HepG2 (cell line): Measurements from ENCODE around the gene SUSD3. TPM values are rescaled to one million over a fixed set of nuclear protein-coding genes. Genes with fewer than 3 reads are reported as not detected.

Source experiments
- ADNP ChIP-seq: sonication (generic); formaldehyde crosslinking; IDR thresholded peaks from 2 replicates; pipeline ENCODE4 v1.4.0; 2020; ENCODE audit warnings: missing genetic modification reagents
- ATAD3A ChIP-seq: sonication (generic); formaldehyde crosslinking; IDR thresholded peaks from 2 replicates; pipeline ENCODE4 v1.4.0; 2020; ENCODE audit warnings: missing genetic modification reagents
- ATF7-NPFF ChIP-seq: sonication (generic); formaldehyde crosslinking; IDR thresholded peaks from 2 replicates; pipeline ENCODE4 v1.8.1; 2023; ENCODE audit warnings: mild to moderate bottlenecking, low read depth, missing genetic modification reagents, moderate library complexity
- HIVEP1 ChIP-seq: sonication (generic); formaldehyde crosslinking; IDR thresholded peaks from 2 replicates; pipeline ENCODE4 v1.4.0; 2020; ENCODE audit warnings: mild to moderate bottlenecking, missing genetic modification reagents
- IRX3 ChIP-seq: sonication (generic); formaldehyde crosslinking; IDR thresholded peaks from 2 replicates; pipeline ENCODE4 v1.8.1; 2023; ENCODE audit warnings: mild to moderate bottlenecking, low read depth, missing genetic modification reagents, borderline replicate concordance
- KDM2A ChIP-seq: sonication (generic); formaldehyde crosslinking; IDR thresholded peaks from 2 replicates; pipeline ENCODE4 v1.4.0; 2020; ENCODE audit warnings: low read depth, missing genetic modification reagents, borderline replicate concordance
- KDM5B ChIP-seq: sonication (generic); formaldehyde crosslinking; IDR thresholded peaks from 2 replicates; pipeline ENCODE4 v1.4.0; 2020; ENCODE audit warnings: missing genetic modification reagents, mild to moderate bottlenecking, borderline replicate concordance
- KLF11 ChIP-seq: IDR thresholded peaks from 2 replicates; pipeline ENCODE4 v1.6.1; 2016; ENCODE audit warnings: missing compliant biosample characterization
- MEIS1 ChIP-seq: sonication (generic); formaldehyde crosslinking; IDR thresholded peaks from 2 replicates; pipeline ENCODE4 v1.9.0; 2021; ENCODE audit warnings: mild to moderate bottlenecking, missing genetic modification reagents, moderate library complexity, borderline replicate concordance
- NFRKB ChIP-seq: fragments of 450-650 bp; IDR thresholded peaks from 2 replicates; pipeline ENCODE4 v1.6.1; 2017
- PRMT3 ChIP-seq: sonication (generic); formaldehyde crosslinking; IDR thresholded peaks from 2 replicates; pipeline ENCODE4 v1.8.1; 2022; ENCODE audit warnings: low read depth, mild to moderate bottlenecking, moderate library complexity, missing genetic modification reagents, borderline replicate concordance
- RCOR2 ChIP-seq: IDR thresholded peaks from 2 replicates; pipeline ENCODE4 v1.6.1; 2016; ENCODE audit warnings: missing biosample characterization, missing genetic modification reagents
- SMC3 ChIP-seq: IDR thresholded peaks from 2 replicates; pipeline ENCODE4 v1.6.1; 2011; ENCODE audit warnings: low read length, improper control_type of control experiment
- TCF12 ChIP-seq, 2 experiments: fragments of 450-650 bp in 1 of 2; sonication (generic) in 1 of 2; formaldehyde crosslinking in 1 of 2; IDR thresholded peaks; 2 replicates each; pipeline versions ENCODE4 v1.6.1 to v1.8.0; 2017 to 2022; ENCODE audit warnings: antibody characterized with exemption in 1 of 2, mild to moderate bottlenecking in 1 of 2, missing genetic modification reagents in 1 of 2, moderate library complexity in 1 of 2
- TOPORS ChIP-seq: sonication (generic); formaldehyde crosslinking; IDR thresholded peaks from 2 replicates; pipeline ENCODE4 v1.8.0; 2023; ENCODE audit warnings: mild to moderate bottlenecking, missing genetic modification reagents
- U2AF2 ChIP-seq: fragments of 200-400 bp; formaldehyde crosslinking; IDR thresholded peaks from 2 replicates; pipeline ENCODE4 v1.6.1; 2017; ENCODE audit warnings: low read depth, mild to moderate bottlenecking, low read length
- ZFX ChIP-seq: sonication (generic); formaldehyde crosslinking; IDR thresholded peaks from 2 replicates; pipeline ENCODE4 v1.4.0; 2020; ENCODE audit warnings: mild to moderate bottlenecking, low read depth, missing genetic modification reagents, moderate library complexity
- ZHX2 ChIP-seq, 2 experiments: sonication (generic) in 1 of 2; formaldehyde crosslinking in 1 of 2; IDR thresholded peaks; 2 replicates each; pipeline versions ENCODE4 v1.6.1 to v1.9.0; 2014 to 2022; ENCODE audit warnings: antibody characterized with exemption in 1 of 2, borderline replicate concordance in 1 of 2, inconsistent platforms in 1 of 2, low read depth in 1 of 2, missing genetic modification reagents in 1 of 2
- ZNF451 ChIP-seq: sonication (generic); formaldehyde crosslinking; IDR thresholded peaks from 2 replicates; pipeline ENCODE4 v1.5.0; 2020; ENCODE audit warnings: mild to moderate bottlenecking, missing genetic modification reagents
- ZNF605 ChIP-seq: sonication (generic); formaldehyde crosslinking; IDR thresholded peaks from 2 replicates; pipeline ENCODE4 v1.8.0; 2022; ENCODE audit warnings: mild to moderate bottlenecking, missing genetic modification reagents
- ZNF747 ChIP-seq: sonication (generic); formaldehyde crosslinking; IDR thresholded peaks from 2 replicates; pipeline ENCODE4 v1.8.1; 2023; ENCODE audit warnings: missing genetic modification reagents, mild to moderate bottlenecking, borderline replicate concordance
- ZNF761 ChIP-seq: sonication (generic); formaldehyde crosslinking; conservative IDR thresholded peaks from 2 replicates; pipeline ENCODE4 v1.4.0; 2020; ENCODE audit warnings: mild to moderate bottlenecking, missing genetic modification reagents
- ZNF780A ChIP-seq: sonication (generic); formaldehyde crosslinking; IDR thresholded peaks from 2 replicates; pipeline ENCODE4 v1.8.0; 2022; ENCODE audit warnings: mild to moderate bottlenecking, missing genetic modification reagents, moderate library complexity
- polyA plus RNA-seq, 8 experiments: library from polyadenylated mRNA; depleted of rRNA in 3 of 8; stranded (reverse) in 7 of 8; unstranded in 1 of 8; fragments of >200 nt; fragmentation: Illumina TruSeq in 4 of 8; extraction: Trizol in 4 of 8; gene quantifications; 2 replicates each; pipeline versions ENCODE4 v1.2.1 to v1.2.3, GENCODE V29; 2011 to 2016; ENCODE audit warnings: low read depth in 4 of 8, missing spikeins in 1 of 8, mixed read lengths in 1 of 8; ENCODE audit not compliant: insufficient read depth in 1 of 8
- total RNA-seq, 5 experiments: library from RNA; depleted of rRNA; stranded (reverse); fragments of >200 nt; fragmentation: Illumina TruSeq; extraction: Trizol; gene quantifications; 2 replicates each; pipeline ENCODE4 v1.2.3, GENCODE V29; 2016; ENCODE audit warnings: low read depth in 1 of 5

SUSD3 gene
- total and polyA plus RNA-seq, 2 of the 13 experiments (the other 11 are each of a cell fraction or from before 2014, with no cell fraction given), result 7.0 to 9.1 TPM

DNA sequence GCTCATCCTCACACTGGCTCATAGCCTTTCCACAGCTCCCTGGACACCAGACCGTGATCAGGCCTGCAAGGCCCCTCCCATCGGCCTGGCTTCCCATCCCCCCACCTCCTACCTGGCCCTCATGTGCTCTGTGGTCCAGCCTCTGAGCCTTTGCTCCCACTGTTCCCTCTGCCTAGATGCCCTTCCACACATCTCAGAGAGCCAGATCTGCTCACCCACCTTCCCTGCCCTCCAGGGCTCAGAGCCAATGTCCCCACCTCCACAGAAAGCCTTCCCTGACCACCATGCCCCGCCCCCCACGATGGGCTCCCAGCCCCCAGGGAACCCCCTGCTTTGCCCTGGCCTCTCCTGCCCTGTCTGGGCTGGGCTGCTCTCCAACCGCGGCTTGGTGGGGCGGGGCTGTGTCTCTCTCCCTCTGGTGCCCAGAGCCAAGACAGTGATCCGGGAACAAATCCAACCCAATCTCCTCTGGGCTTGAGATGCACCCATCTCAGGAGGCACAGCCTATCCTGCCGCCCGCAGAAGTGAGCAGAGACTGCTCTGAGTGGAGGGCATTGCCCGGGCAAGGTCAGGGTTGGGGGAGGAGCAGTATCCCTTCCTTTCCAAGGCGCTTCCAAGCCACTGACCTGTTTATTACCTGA is 73.9 kb downstream of the SUSD3 start (continued):
- TF ChIP-seq U2AF2 (no peak), MEIS1 (CRISPR knock-in tag) (peak; percentile 58; the same call in 1 of the 2 replicates), KLF11 (CRISPR knock-in tag) (no peak), ZNF761 (CRISPR knock-in tag) (no peak), PRMT3 (no peak), RCOR2 (peak; percentile 66; the same call in 1 of the 2 replicates), ZHX2 (IDR thresholded peaks at IDR 0.05; ENCODE audit: low read depth) (no peak), ZHX2 (CRISPR knock-in tag; IDR thresholded peaks at IDR 0.05; ENCODE audit: borderline replicate concordance) (no peak), ZNF451 (CRISPR knock-in tag) (0 out of 2 replicates have a peak, but pooled peaks have one; percentile 7), ADNP (CRISPR knock-in tag) (peak; percentile 71; the same call in 1 of the 2 replicates), SMC3 (no peak), TOPORS (no peak), ZNF605 (no peak), ATF7-NPFF (CRISPR knock-in tag) (no peak), ATAD3A (CRISPR knock-in tag) (no peak), HIVEP1 (CRISPR knock-in tag) (0 out of 2 replicates have a peak, but pooled peaks have one; percentile 24), KDM2A (CRISPR knock-in tag) (no peak), KDM5B (CRISPR knock-in tag) (0 out of 2 replicates have a peak, but pooled peaks have one; percentile 18), ZNF780A (CRISPR knock-in tag) (0 out of 2 replicates have a peak, but pooled peaks have one; percentile 2), ZNF747 (CRISPR knock-in tag) (no peak), ZFX (CRISPR knock-in tag) (peak; percentile 0; the same call in 1 of the 2 replicates), TCF12 (IDR thresholded peaks at IDR 0.05) (no peak), TCF12 (CRISPR knock-in tag; IDR thresholded peaks at IDR 0.05) (no peak), IRX3 (CRISPR knock-in tag) (no peak), NFRKB (no peak)
